ENCODE measurements around the gene MAPKAP1.

DNA sequence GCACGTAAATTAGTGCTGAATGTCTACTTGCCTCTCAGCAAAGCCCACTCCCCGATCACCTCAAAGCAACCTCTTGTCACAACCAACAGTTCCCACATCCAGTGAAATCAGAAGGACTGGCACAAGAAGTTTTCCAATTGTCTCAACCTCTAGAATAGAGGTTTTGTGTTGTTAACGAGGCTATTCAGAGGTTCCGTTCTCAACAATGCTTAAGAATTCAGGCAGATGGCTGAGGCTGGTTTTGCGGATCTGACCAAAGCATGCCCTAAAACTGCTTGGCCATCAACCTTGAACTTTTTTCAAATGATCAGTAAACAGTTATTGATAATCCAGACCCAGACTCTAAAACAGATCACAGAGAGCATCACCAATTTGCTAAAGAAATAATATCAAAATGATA, 52.9 kb downstream of the MAPKAP1 start:
- TF ChIP-seq CTCF (IDR thresholded peaks at IDR 0.05) (no peak), EP300 (IDR thresholded peaks at IDR 0.05) (no peak), POLR2AphosphoS5 (IDR thresholded peaks at IDR 0.05) (no peak)

Measured in gastroesophageal sphincter (tissue), 3 donors.